Measurements from ENCODE around the gene DMRT3.
"Not testable (repeated sequence)": the region's sequence is repeated elsewhere in the genome, so short reads cannot be mapped to it uniquely, and the experiment has no call there.

Gene DMRT3

GRCh38 chr9:998299-999110 lies 22.1 kb downstream of the DMRT3 start:
- DNase-seq (ENCODE audit: low spot score): not testable (repeated sequence)

DNA sequence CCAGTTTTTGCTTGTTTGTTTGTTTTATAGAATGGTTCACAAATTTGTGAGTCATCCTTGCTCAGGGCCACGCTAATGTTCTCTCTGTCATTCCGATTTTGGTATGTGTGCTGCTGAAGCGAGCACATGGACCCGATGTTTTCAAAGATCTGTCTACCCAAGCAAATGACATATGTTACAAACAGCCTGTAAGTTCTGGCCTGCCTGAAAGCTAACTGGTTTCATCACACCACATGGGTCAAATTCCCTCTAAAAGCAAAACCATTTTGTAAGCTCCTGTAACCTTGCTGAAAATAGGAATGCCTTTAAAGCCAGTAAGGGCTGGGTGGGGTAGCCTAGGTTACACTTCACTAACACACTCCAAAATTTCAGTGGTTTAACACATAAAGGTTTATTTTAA lies 25.4 kb downstream of the DMRT3 start:
- DNase-seq (ENCODE audit: low spot score): no peak

- no peak for DNase-seq (ENCODE audit: low spot score)
Observed at GRCh38 chr9:1002678-1003077, 26.2 kb downstream of the DMRT3 start.

DNA sequence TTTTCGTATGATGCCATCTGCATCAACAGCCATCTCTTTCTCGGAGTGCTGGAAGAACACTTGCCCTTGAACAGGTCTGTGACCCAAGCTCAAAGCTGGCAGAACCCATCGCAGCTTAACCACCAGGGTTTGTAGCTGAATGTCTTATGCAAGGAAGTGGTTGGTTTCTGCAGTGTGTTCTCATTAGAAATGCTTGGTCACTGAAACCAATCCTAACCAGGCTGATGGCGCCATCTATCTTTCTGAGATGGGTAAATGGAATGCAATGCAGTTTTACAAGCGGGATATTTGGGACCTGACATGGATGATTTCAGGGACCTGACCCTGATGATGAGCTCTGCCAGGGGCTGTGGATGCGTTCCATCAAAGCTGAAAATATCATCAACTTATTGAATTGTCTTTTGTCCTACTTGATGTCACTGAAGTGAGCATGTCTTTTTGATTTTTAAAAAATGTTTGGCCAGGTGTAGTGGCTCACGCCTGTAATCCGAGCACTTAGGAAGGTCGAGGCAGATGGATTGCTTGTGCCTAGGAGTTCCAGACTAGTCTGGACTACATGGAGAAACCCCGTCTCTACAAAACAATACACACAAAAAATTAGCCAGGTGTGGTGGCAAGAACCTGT lies 28.7 kb downstream of the DMRT3 start:
- DNase-seq (ENCODE audit: low spot score): peak; percentile 49

GRCh38 chr9:1007312-1007711 lies 30.9 kb downstream of the DMRT3 start:
- DNase-seq (ENCODE audit: low spot score): no peak

- DNase-seq (ENCODE audit: low spot score): no peak
Observed at GRCh38 chr9:1008216-1008615, 31.8 kb downstream of the DMRT3 start.

- peak; percentile 85 for DNase-seq (ENCODE audit: low spot score)
Observed at GRCh38 chr9:1009101-1009707, 32.7 kb downstream of the DMRT3 start.

DNA sequence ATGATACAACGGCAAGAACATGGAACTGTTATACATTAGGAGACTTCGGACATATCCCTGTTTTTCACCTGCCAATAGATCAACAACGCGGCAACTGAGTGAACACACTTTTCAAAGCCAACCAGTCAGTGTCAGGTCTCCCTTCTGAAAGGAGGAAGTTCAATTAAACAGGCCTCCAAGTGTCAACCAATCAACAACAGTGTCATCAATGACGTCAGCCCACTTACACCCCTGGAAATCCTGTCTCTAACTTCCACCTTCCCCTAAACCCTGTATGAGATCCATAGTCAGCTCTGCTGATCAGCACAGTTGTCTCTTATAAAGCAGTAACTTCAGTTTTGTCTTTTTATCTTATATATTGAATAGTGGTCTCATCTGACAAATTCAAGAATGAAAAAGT lies 36.6 kb downstream of the DMRT3 start:
- no peak for DNase-seq (ENCODE audit: low spot score)

DNA sequence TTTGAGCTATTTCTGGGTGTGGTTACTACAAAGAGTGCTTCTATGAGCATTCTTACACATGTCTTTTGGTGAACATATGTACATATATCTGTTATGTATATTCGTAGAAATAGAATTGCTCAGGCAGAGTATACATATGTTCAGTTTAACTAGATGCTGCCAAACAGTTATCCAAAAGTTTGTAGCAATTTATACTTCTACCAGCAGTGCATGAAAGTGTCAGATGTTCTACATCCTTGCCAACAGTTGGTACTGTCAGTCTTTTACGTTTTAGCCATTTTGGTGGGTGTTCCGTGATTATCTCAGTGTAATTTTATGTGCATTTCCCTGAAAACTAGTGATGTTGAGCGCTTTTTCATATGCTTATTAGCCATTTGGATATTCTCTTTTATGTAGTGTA lies 37.8 kb downstream of the DMRT3 start:
- DNase-seq (ENCODE audit: low spot score): no peak

GRCh38 chr9:1014640-1015039 lies 38.2 kb downstream of the DMRT3 start:
- DNase-seq (ENCODE audit: low spot score): no peak

DNA sequence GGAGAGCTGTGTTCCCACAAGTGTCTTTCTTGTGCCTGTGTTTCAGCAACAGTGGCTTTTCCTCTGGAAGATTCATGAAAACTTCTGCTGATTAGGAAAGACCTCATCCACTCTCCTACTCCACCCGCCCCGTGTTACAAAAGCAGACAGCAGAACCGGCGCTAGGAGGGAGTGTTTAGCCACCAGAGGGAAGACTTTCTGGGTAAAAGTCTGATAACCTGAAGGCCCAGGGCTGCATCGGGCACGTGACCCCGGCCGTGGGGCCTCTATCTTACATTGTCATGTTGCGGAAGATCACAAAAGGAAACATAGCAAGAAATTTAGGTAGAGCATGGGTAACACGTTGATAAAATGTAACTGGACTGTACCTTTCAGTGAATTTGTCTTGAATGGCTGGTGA lies 41.7 kb downstream of the DMRT3 start:
- peak; percentile 70 for DNase-seq (ENCODE audit: low spot score)

- no peak for DNase-seq (ENCODE audit: low spot score)
Observed at GRCh38 chr9:1024112-1024511, 47.7 kb downstream of the DMRT3 start.

DNA sequence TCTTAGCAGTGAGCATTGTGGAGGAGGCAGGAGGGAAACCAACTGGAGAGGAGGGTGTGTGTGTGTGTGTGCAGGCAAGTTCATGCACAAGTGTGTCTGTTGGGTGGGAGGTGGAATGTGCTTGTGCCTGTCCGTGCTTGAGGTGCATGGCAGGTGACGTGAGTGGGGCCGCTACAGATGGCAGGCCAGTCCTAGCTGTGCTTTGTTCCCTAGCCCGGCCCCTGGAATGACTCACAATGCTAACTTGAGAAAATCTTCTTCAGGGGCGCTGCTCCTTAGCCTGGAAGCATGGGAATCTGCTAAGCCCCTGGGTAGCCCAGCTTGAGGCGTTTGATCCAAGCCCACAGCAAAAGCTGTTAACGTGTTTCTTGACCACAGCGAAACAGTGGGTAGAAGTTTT lies 48.7 kb downstream of the DMRT3 start:
- no peak for DNase-seq (ENCODE audit: low spot score)

DNA sequence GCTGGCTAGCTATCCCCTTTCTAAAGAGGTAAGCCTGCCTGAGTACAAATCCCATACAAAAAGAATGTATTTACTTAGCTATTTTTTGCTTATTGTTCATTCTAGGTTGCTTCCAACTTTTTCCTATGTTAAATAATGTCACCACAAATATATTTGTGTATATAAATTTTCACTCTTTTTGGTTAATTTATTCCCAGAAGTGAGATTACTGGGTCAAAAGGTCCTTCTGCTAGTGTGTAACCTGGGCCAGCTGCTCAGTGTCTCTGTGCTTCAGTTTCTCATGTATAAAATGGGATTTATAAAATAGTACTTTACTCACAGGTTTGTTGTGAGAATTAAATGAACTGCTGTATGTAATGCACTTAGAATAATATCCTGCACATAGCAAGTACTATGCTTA lies 49.8 kb downstream of the DMRT3 start:
- no peak for DNase-seq (ENCODE audit: low spot score)

GRCh38 chr9:1028501-1029190 lies 52.2 kb downstream of the DMRT3 start:
- DNase-seq (ENCODE audit: low spot score): no peak

DNA sequence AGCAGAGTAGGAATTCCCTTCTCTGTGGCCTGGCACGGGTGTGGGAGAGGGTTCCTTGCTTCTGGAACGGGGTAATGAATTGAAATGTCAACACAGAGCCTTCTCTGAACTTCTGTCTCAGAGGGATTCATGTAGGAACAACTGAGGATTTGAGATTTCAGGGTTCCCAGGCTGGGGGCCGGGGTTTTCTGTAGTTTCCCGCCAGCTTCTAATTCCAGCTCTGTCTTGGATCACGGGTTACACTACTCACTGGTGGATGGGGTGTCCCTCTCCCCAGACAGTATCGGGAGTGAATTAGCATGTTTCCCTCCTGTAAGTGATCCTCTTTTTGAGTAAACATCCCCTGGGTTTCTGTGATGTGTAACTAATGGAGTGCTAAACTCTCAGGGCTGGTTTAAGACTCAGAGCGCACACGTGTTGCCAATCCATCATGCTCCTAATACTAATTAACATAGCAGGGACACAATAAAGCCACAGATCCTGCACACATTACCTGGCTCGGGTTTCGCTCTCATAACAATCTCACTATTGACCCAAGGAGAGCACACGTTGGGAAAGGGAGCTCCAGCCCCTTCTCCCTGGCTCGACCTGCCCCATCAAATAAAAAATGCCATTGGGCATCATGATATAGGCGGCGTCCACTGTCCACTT lies 55.6 kb downstream of the DMRT3 start:
- no peak for DNase-seq (ENCODE audit: low spot score)

GRCh38 chr9:1034271-1034670 lies 57.8 kb downstream of the DMRT3 start:
- DNase-seq (ENCODE audit: low spot score): no peak

- DNase-seq (ENCODE audit: low spot score): no peak
Observed at GRCh38 chr9:1039589-1039988, 63.1 kb downstream of the DMRT3 start.

Measured in D341Med (cell line).